NCI-H1436 (cell line): ENCODE data around the gene RGSL1.

Experiments
- DNase-seq: peaks from one replicate; lab custom pipeline; 2025; lab: John Stamatoyannopoulos, UW

The RGSL1 gene

GRCh38 chr1:182450087-182450486, at the start of gene RGSL1:
TSS of gene RGSL1 (plus strand) at chr1:182450146. CDS start at chr1:182450166, 20 bp downstream.
- no peak for DNase-seq

- DNase-seq = no peak
These were observed 49.4 kb upstream of the RGSL1 start, which contains the start of gene TEDDM1 for GRCh38 chr1:182400567-182400966. TSS of gene TEDDM1 (minus strand) at chr1:182400667. CDS start at chr1:182400485, 182 bp downstream.

- no peak for DNase-seq
These were observed 45.2 kb upstream of the RGSL1 start for GRCh38 chr1:182404781-182405180.

- DNase-seq = no peak
These were observed 44.4 kb upstream of the RGSL1 start for GRCh38 chr1:182405578-182405977.

GRCh38 chr1:182406012-182406411, 43.9 kb upstream of the RGSL1 start:
- DNase-seq = no peak

- DNase-seq = no peak
These were observed 42.2 kb upstream of the RGSL1 start for GRCh38 chr1:182407724-182408123.

- DNase-seq = no peak
These were observed 41.4 kb upstream of the RGSL1 start for GRCh38 chr1:182408435-182409075.

- DNase-seq = no peak
These were observed 39.8 kb upstream of the RGSL1 start for GRCh38 chr1:182410138-182410537.

- DNase-seq = no peak
These were observed 39.2 kb upstream of the RGSL1 start for GRCh38 chr1:182410620-182411273.

GRCh38 chr1:182413486-182413885, 36.5 kb upstream of the RGSL1 start:
- no peak for DNase-seq

- no peak for DNase-seq
These were observed 36.0 kb upstream of the RGSL1 start for GRCh38 chr1:182413969-182414368.

- no peak for DNase-seq
These were observed 34.2 kb upstream of the RGSL1 start for GRCh38 chr1:182415789-182416188.

- DNase-seq = no peak
These were observed 23.2 kb upstream of the RGSL1 start for GRCh38 chr1:182426442-182427430.

- DNase-seq = no peak
These were observed 21.9 kb upstream of the RGSL1 start for GRCh38 chr1:182428043-182428442.

- DNase-seq = no peak
These were observed 19.5 kb upstream of the RGSL1 start for GRCh38 chr1:182430263-182431068.

- no peak for DNase-seq
These were observed 18.7 kb upstream of the RGSL1 start for GRCh38 chr1:182431278-182431677.

GRCh38 chr1:182433580-182433979, 16.4 kb upstream of the RGSL1 start:
- DNase-seq = no peak

- no peak for DNase-seq
These were observed 11.6 kb upstream of the RGSL1 start for GRCh38 chr1:182438326-182438725.

- no peak for DNase-seq
These were observed 8.2 kb upstream of the RGSL1 start for GRCh38 chr1:182441719-182442118.

GRCh38 chr1:182442333-182442732, 7.6 kb upstream of the RGSL1 start:
- no peak for DNase-seq

- DNase-seq = no peak
These were observed 5.4 kb upstream of the RGSL1 start for GRCh38 chr1:182444497-182444896.
